GM19468 (cell line): ENCODE results near the gene HOXB5.

Source experiments
- ATAC-seq: cut with Tn5 transposase; IDR thresholded peaks from one replicate; pipeline ENCODE4 v1.9.1; 2021; ENCODE audit warnings: mild to moderate bottlenecking, moderate library complexity, moderate number of reproducible peaks; ENCODE audit not compliant: unreplicated experiment; ENCODE audit errors: extremely low read depth

Gene HOXB5

GRCh38 chr17:48593126-48593829 is at the start of gene HOXB5:
Gene HOXB5, minus strand, starts transcription at chr17:48593779. Its CDS starts 97 bp downstream, at chr17:48593682.
- ATAC-seq, result no peak

DNA sequence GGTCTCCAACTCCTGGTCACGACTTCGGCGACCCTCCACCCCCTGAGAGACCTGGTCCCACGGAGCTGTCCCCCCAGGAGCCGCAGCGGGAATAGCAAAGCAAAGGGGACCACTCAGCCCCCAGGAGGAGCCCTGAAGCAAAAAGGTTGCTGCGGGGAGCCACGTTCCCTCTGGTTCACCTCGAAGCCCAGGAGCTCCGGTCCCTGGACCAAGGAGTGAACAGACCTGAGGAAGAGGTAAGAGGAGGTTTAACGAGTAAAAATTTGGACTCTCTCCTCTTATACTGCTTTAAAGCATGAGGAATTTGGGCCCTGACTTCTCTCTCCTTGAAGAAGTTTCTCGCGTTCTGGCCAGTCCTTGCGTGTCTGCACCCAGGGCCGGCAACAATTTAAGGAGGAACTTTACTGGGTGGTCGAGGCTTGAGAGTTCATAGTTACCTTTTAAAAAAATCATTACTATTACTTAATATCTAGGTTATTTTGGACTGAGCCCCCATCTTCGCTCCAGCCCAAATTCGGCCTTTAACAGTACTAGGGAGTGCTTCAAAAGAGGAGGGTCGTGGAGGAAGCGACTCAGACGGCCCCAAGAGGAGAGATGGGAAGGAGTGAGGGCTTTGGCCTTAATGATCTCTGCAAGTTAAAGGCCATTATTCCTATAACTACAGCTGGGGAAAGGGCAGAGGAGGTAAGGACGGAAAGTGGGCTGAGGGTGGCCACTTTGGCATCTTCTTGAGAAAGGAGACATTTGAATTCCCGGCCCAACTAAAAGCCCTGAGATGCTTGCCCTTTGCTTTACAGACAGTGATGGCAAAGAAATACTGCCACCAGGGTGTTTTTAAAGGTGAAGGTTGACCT is 49.5 kb upstream of the HOXB5 start:
- no peak for ATAC-seq

- ATAC-seq, result no peak
These were observed 48.7 kb upstream of the HOXB5 start for GRCh38 chr17:48642059-48642842.

- no peak for ATAC-seq
These were observed 48.0 kb upstream of the HOXB5 start for GRCh38 chr17:48641541-48642058.

GRCh38 chr17:48640858-48641180 is 47.2 kb upstream of the HOXB5 start:
- ATAC-seq, result no peak

- ATAC-seq, result no peak
These were observed 46.6 kb upstream of the HOXB5 start for GRCh38 chr17:48639982-48640857.

DNA sequence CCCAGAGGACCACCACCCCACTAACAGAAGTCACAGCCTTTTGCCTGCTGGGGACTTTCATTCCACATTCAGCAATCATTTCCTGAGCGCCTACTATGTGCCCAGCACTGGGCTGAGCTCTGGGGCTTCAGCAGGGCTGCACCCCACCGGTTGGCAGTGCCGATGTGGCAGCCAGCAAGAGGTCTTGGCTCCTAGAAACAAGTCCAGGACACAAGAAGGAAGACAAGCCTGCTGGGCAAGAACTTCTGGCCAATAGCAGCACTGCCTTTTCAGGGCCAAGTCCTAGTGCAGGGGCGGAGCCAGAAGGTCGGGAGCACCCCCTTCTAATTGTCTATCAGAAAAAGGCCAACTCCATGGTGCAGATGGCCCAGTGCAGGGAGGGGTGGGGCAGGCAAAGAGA is 45.6 kb upstream of the HOXB5 start:
- ATAC-seq, result no peak

GRCh38 chr17:48637323-48638260 is 44.0 kb upstream of the HOXB5 start:
- ATAC-seq, result no peak

- ATAC-seq, result no peak
These were observed 42.8 kb upstream of the HOXB5 start for GRCh38 chr17:48636177-48637018.

DNA sequence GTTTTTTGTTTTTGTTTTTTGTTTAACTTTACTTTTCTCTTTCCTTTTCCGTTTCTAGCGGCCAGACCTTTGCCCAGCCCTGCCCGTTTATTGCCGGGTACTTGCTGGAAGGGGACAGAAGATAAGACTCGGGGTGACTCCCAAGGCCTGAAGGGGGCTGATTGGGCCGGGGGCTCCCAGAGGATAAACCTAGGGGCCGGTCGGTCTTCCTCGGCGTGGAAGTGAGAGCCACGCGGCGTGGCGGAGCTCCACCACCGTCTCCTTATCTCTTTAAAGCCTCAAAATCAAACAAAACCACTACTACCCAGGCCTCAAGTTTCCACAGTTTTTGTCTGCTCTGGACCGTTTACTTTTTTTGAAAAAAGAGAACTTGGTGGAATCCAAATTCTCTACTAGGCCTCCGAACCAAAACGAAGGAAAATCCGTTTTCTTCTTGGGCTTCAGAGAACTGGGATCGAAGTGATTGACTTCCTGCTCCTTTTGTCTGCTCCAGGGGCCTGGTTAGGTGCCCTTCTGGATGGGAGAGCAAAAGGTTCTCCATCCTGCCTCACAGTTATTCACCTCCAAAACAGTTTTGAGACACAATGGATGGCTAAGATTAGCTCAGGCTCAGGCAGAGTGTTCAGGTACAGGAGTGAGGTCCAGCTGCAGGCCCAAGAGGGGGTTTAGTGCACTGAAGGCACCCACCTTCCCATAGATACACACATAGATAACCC is 41.1 kb upstream of the HOXB5 start:
- ATAC-seq, result no peak

DNA sequence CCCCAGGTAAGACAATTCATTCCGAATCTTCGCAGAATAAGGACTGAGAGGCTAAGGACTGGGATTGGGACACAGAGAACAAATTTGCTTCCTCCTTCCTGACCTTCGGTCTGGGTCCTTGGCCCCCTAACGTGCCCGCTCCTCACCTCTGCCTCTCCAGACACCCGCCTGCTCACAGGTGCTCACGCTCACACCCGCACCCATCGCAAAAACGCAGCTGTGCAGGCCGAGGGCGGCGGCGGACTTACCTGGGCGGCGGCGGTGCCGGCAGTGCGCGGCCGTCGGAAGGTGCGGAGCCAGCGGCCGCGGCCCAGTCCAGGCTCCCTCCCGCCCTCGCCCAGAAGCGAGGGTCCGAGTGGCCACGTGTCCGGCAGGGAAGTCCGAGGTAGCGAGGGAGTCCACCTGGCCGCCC is 39.7 kb upstream of the HOXB5 start:
- no peak for ATAC-seq

DNA sequence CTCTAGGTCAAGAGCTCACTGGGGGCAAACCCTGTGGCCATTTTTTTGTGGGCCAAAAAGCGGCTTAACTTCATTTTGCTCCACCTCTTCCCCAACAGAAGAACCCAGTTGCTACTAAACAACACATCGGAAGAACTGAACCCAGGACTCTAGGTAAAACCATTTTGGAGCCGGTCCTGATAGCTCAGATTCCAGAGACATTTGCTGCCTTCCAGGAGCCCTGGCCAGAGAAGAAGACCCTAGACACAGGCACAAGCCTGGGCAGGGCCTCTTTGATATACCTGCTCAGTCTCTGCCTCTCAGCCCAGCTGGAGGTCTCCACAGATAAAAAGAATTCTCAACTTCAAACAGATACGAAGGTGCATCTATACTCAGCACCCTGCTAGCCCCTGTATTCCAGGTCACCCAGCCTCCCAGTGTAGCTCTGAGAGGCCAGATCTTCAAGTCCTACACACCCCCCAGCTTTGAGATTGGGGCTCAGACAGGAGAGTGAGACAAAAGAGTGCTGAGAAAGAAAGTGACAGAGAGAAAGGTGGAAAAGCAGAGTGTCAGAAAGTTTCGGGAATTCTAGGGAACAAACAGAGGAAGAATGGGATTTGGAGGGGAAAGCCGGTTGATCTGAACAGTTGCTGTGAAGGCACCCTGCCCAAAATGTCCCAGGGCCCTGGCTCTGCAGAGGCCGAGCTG is 39.1 kb upstream of the HOXB5 start:
- no peak for ATAC-seq

GRCh38 chr17:48631693-48632578 is 38.4 kb upstream of the HOXB5 start:
- no peak for ATAC-seq

GRCh38 chr17:48630925-48631692 is 37.5 kb upstream of the HOXB5 start:
- no peak for ATAC-seq
